ENCODE data around the gene SPOCK1. TPM values are rescaled to one million over a fixed set of nuclear protein-coding genes. Genes with fewer than 3 reads are reported as not detected.

The SPOCK1 gene
- total RNA-seq, 2 donors from 2014 or later, result 75.0 to 213 TPM

- intact Hi-C loops (cut with DNase I), result no loop called here
- ATAC-seq (no peak), DNase-seq (no peak)
Observed at GRCh38 chr5:137454671-137455070, 44.5 kb downstream of the SPOCK1 start.

GRCh38 chr5:137453483-137454080 is 45.5 kb downstream of the SPOCK1 start:
- no peak for ATAC-seq
- intact Hi-C loops (cut with DNase I), result no loop called here
- no peak for DNase-seq

GRCh38 chr5:137450759-137451158 is 48.4 kb downstream of the SPOCK1 start:
- DNase-seq (no peak), ATAC-seq (no peak)
- intact Hi-C loops (cut with DNase I), result no loop called here

GRCh38 chr5:137448868-137449267 is 50.3 kb downstream of the SPOCK1 start:
- intact Hi-C loops (cut with DNase I), result no loop called here
- ATAC-seq (no peak), DNase-seq (no peak)

- DNase-seq, result no peak
- intact Hi-C loops (cut with DNase I), result no loop called here
- ATAC-seq, result no peak
Observed at GRCh38 chr5:137446615-137447014, 52.5 kb downstream of the SPOCK1 start.

GRCh38 chr5:137446151-137446550 is 53.0 kb downstream of the SPOCK1 start:
- DNase-seq (no peak), ATAC-seq (no peak)
- intact Hi-C loops (cut with DNase I), result no loop called here

GRCh38 chr5:137442660-137443059 is 56.5 kb downstream of the SPOCK1 start:
- DNase-seq (no peak), ATAC-seq (no peak)
- intact Hi-C loops (cut with DNase I), result no loop called here

GRCh38 chr5:137441476-137441875 is 57.6 kb downstream of the SPOCK1 start:
- intact Hi-C loops (cut with DNase I), result no loop called here
- ATAC-seq (no peak), DNase-seq (no peak)

GRCh38 chr5:137440795-137441194 is 58.3 kb downstream of the SPOCK1 start:
- ATAC-seq, result no peak
- intact Hi-C loops (cut with DNase I), result no loop called here
- DNase-seq, result no peak

GRCh38 chr5:137439645-137440044 is 59.5 kb downstream of the SPOCK1 start:
- DNase-seq, result no peak
- no peak for ATAC-seq
- intact Hi-C loops (cut with DNase I), result no loop called here

- ATAC-seq (no peak), DNase-seq (no peak)
- intact Hi-C loops (cut with DNase I), result no loop called here
Observed at GRCh38 chr5:137438932-137439331, 60.2 kb downstream of the SPOCK1 start.

- DNase-seq, result no peak
- no peak for ATAC-seq
- intact Hi-C loops (cut with DNase I), result no loop called here
Observed at GRCh38 chr5:137437774-137438173, 61.4 kb downstream of the SPOCK1 start.

- no peak for DNase-seq
- no peak for ATAC-seq
- intact Hi-C loops (cut with DNase I), result no loop called here
Observed at GRCh38 chr5:137433539-137433938, 65.6 kb downstream of the SPOCK1 start.

GRCh38 chr5:137432376-137432775 is 66.8 kb downstream of the SPOCK1 start:
- ATAC-seq (no peak), DNase-seq (no peak)
- intact Hi-C loops (cut with DNase I), result no loop called here

- no peak for ATAC-seq
- no peak for DNase-seq
- intact Hi-C loops (cut with DNase I), result no loop called here
Observed at GRCh38 chr5:137431051-137431450, 68.1 kb downstream of the SPOCK1 start.

- ATAC-seq, result peak in 1 of 2 donors; percentile 43
- intact Hi-C loops (cut with DNase I), result no loop called here
- DNase-seq, result no peak
Observed at GRCh38 chr5:137415231-137415681, 83.9 kb downstream of the SPOCK1 start.

GRCh38 chr5:137414112-137414755 is 84.9 kb downstream of the SPOCK1 start:
- intact Hi-C loops (cut with DNase I), result no loop called here
- peak; percentile 94 to 96 for ATAC-seq
- no peak for DNase-seq

- intact Hi-C loops (cut with DNase I), result no loop called here
- no peak for ATAC-seq
- DNase-seq, result no peak
Observed at GRCh38 chr5:137412136-137412535, 87.0 kb downstream of the SPOCK1 start.

GRCh38 chr5:137410234-137411010 is 88.7 kb downstream of the SPOCK1 start:
- no peak for ATAC-seq
- DNase-seq, result no peak
- intact Hi-C loops (cut with DNase I), result no loop called here

GRCh38 chr5:137409736-137410135 is 89.4 kb downstream of the SPOCK1 start:
- no peak for ATAC-seq
- intact Hi-C loops (cut with DNase I), result no loop called here
- no peak for DNase-seq

Measured in left cardiac atrium (tissue), 4 donors.